ENCODE measurements around the gene CFL1. TPM values are rescaled to one million over a fixed set of nuclear protein-coding genes. Genes with fewer than 3 reads are reported as not detected.

Gene CFL1
- total and polyA plus RNA-seq, 2 donors from 2014 or later = 705 to 846 TPM

- FAIRE-seq = no peak
- Histone ChIP-seq H3K4me3 (ENCODE audit: low read length in 3 of 3) (no peak overlapping the region), H3K9ac (ENCODE audit: low read length in 3 of 3) (no peak overlapping the region), H3K27me3 (ENCODE audit: control insufficient read depth, insufficient read depth, low read length) (no peaks in the 10 kb centered on the region), H3K9me3 (ENCODE audit: control insufficient read depth in 2 of 3, insufficient read depth in 1 of 3, low read length in 3 of 3) (no peaks in the 10 kb centered on the region), H3K27ac (ENCODE audit: low read depth in 2 of 2, low read length in 2 of 2) (no peak overlapping the region), H3K4me1 (ENCODE audit: control insufficient read depth in 2 of 3, insufficient read depth in 2 of 3, low read depth in 1 of 3, low read length in 3 of 3) (peaks cover 0 to 14% (median 3%) of the 10 kb centered on the region in 3 donors), H3K36me3 (ENCODE audit: control insufficient read depth in 2 of 3, insufficient read depth in 3 of 3, low read length in 3 of 3) (peaks cover 0 to 38% (median 17%) of the 10 kb centered on the region in 3 donors)
- TF ChIP-seq, protein P1, sequence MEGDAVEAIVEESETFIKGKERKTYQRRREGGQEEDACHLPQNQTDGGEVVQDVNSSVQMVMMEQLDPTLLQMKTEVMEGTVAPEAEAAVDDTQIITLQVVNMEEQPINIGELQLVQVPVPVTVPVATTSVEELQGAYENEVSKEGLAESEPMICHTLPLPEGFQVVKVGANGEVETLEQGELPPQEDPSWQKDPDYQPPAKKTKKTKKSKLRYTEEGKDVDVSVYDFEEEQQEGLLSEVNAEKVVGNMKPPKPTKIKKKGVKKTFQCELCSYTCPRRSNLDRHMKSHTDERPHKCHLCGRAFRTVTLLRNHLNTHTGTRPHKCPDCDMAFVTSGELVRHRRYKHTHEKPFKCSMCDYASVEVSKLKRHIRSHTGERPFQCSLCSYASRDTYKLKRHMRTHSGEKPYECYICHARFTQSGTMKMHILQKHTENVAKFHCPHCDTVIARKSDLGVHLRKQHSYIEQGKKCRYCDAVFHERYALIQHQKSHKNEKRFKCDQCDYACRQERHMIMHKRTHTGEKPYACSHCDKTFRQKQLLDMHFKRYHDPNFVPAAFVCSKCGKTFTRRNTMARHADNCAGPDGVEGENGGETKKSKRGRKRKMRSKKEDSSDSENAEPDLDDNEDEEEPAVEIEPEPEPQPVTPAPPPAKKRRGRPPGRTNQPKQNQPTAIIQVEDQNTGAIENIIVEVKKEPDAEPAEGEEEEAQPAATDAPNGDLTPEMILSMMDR (IDR thresholded peaks at IDR 0.05; ENCODE audit: borderline replicate concordance, extremely low read depth, insufficient read depth) = no peak
- DNase-seq = peak in 3 of 5 donors; percentile 16 to 65 (median 55)
- intact Hi-C loops (cut with DNase I) = no loop called here
These were observed 10.2 kb upstream of the CFL1 start for GRCh38 chr11:65868076-65868667.

DNA sequence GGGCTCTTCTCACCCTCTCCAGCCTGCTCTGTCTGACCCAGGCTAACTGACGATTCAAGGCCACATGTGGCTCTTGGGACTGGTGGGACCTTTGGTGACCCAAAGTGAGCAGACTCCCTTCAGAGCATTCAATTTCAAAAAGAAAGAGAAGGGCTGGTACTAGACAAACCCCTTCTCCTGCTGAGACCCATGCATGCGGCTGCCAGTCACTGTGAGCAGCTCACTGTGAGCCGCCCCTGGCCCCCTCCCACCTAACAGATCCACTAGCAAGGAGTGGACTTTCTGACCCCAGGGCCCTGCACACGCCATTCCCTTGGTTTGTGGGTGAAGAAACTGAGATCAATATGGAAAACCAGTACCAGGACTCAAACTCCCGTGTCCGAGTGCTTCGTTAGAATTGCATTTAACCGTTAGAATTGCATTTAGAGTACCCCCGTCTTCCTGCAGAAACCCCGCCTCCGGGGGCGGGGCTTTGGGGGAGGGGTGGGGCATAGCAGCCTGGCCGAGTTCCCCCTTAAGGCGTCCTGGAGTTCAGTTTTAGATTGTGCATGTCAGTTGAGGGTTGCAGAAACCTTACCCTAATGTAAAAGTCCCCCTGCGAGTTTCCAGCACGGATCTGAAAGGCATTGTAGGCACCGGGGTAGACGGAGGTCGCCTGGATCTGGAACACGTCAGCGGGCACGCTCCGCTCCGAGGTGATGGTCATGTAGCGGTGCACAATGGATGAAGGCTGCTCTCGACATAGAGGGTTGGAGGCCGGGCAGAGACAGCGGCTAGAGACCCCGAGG lies 9.5 kb upstream of the CFL1 start:
- intact Hi-C loops (cut with DNase I) = no loop called here
- TF ChIP-seq, protein P1 (IDR thresholded peaks at IDR 0.05; ENCODE audit: borderline replicate concordance, extremely low read depth, insufficient read depth) = no peak
- H3K9me3 ChIP-seq (ENCODE audit: control insufficient read depth in 2 of 3, insufficient read depth in 1 of 3, low read length in 3 of 3) = no peaks in the 10 kb centered on the region
- peaks cover 0 to 43% (median 21%) of the 10 kb centered on the region in 3 donors for H3K36me3 ChIP-seq (ENCODE audit: control insufficient read depth in 2 of 3, insufficient read depth in 3 of 3, low read length in 3 of 3)
- H3K4me1 ChIP-seq (ENCODE audit: control insufficient read depth in 2 of 3, insufficient read depth in 2 of 3, low read depth in 1 of 3, low read length in 3 of 3) = peaks cover 0 to 14% (median 0%) of the 10 kb centered on the region in 3 donors
- H3K4me3 ChIP-seq (ENCODE audit: low read length in 3 of 3) = no peak overlapping the region
- peak in 1 of 5 donors; percentile 60 for DNase-seq
- H3K9ac ChIP-seq (ENCODE audit: low read length in 3 of 3) = no peak overlapping the region
- no peak for FAIRE-seq
- H3K27ac ChIP-seq (ENCODE audit: low read depth in 2 of 2, low read length in 2 of 2) = no peak overlapping the region
- no peaks in the 10 kb centered on the region for H3K27me3 ChIP-seq (ENCODE audit: control insufficient read depth, insufficient read depth, low read length)

- intact Hi-C loops (cut with DNase I) = no loop called here
- Histone ChIP-seq H3K4me1 (ENCODE audit: control insufficient read depth in 2 of 3, insufficient read depth in 2 of 3, low read depth in 1 of 3, low read length in 3 of 3) (peaks cover 0 to 16% (median 3%) of the 10 kb centered on the region in 3 donors), H3K4me3 (ENCODE audit: low read length in 3 of 3) (no peak overlapping the region), H3K27ac (ENCODE audit: low read depth in 2 of 2, low read length in 2 of 2) (no peak overlapping the region), H3K9me3 (ENCODE audit: control insufficient read depth in 2 of 3, insufficient read depth in 1 of 3, low read length in 3 of 3) (no peaks in the 10 kb centered on the region), H3K27me3 (ENCODE audit: control insufficient read depth, insufficient read depth, low read length) (no peaks in the 10 kb centered on the region), H3K9ac (ENCODE audit: low read length in 3 of 3) (no peak overlapping the region), H3K36me3 (ENCODE audit: control insufficient read depth in 2 of 3, insufficient read depth in 3 of 3, low read length in 3 of 3) (peaks cover 0 to 43% (median 21%) of the 10 kb centered on the region in 3 donors)
- DNase-seq (peak in 2 of 5 donors; percentile 30 to 77), FAIRE-seq (no peak)
- TF ChIP-seq, protein P1 (IDR thresholded peaks at IDR 0.05; ENCODE audit: borderline replicate concordance, extremely low read depth, insufficient read depth) = no peak
These were observed 8.7 kb upstream of the CFL1 start for GRCh38 chr11:65866509-65867283.

All from kidney (tissue), 14 donors.